GM20431 (cell line): ENCODE data around the gene RPP40.
"Not testable (repeated sequence)": the region's sequence is repeated elsewhere in the genome, so short reads cannot be mapped to it uniquely, and the experiment has no call there.

Experiments used
- in situ Hi-C: fragments of 300-500 bp; cut with MseI, MboI; formaldehyde crosslinking; loops from one replicate; pipeline ENCODE4 v1.15.0; 2020; ENCODE audit warnings: low sequenced_read_pairs; ENCODE audit not compliant: unreplicated experiment

RPP40 gene

GRCh38 chr6:5023923-5024322 is 20.1 kb upstream of the RPP40 start:
- in situ Hi-C loops: no loop called here

DNA sequence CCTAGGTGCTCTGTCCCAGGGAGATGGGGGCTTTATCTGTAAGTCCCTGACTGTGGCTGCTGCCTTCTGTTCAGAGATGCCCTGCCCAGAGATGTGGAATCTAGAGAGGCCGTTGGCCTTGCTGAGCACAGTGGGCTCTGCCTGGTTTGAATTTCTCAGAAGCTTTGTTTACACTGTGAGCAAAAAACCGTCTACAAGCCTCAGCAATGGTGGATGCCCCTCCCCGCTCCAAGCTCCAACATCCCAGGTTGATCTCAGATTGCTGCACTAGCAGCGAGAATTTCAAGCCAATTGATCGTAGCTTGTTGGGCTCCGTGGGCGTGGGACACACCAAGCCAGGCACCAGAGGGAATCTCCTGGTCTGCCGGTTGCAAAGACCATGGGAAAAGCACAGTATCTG is 16.3 kb upstream of the RPP40 start:
- in situ Hi-C loops: no loop called here

DNA sequence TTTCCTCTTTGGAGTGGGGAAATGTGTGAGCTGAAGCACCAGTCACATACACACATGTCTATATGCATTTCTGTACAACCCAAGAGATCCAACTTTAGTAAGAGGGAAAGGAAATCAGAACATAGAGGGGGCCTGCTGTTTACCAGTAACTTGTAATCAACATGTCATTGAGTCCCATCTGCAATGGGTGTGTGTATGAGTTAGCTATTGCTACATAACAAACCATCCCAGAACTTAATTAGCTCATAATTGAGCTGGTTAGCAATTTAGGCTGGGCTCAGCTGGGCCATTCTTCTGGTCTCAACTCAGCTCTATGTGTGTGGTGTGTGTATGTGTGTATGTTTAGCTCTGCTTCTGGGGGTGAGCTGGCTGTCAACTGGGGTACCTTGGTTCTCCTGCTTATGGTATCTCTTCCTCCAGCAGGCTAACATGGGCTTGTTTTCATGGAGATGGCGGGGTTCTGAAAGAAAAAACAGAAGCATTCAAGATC is 10.3 kb upstream of the RPP40 start:
- in situ Hi-C loops: no loop called here

GRCh38 chr6:5012519-5012918 is 8.7 kb upstream of the RPP40 start:
- in situ Hi-C loops: no loop called here

GRCh38 chr6:5011346-5011745 is 7.5 kb upstream of the RPP40 start:
- in situ Hi-C loops: no loop called here

DNA sequence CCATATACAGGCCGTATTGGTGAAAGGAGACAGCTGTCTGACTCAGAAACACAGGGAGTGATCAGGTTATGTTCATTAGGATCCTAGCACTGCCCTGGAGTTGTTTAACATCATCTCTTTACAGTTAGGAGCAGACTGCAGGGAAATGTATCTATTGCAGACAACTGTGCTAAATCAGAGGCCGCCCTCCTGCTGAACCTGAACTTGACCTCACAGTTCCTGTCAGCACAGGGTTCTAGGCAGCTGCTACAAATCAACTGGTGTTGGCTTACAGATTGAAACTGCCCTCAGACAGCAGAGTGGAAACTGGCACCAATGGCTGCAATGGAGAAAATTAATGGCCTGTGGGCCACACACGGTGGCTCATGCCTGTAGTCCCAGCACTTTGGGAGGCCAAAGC is 3.7 kb upstream of the RPP40 start:
- in situ Hi-C loops: no loop called here

GRCh38 chr6:5006222-5006621 is 2.4 kb upstream of the RPP40 start:
- in situ Hi-C loops: no loop called here

GRCh38 chr6:5005038-5005433 is 1.2 kb upstream of the RPP40 start:
- in situ Hi-C loops: not testable (repeated sequence)

DNA sequence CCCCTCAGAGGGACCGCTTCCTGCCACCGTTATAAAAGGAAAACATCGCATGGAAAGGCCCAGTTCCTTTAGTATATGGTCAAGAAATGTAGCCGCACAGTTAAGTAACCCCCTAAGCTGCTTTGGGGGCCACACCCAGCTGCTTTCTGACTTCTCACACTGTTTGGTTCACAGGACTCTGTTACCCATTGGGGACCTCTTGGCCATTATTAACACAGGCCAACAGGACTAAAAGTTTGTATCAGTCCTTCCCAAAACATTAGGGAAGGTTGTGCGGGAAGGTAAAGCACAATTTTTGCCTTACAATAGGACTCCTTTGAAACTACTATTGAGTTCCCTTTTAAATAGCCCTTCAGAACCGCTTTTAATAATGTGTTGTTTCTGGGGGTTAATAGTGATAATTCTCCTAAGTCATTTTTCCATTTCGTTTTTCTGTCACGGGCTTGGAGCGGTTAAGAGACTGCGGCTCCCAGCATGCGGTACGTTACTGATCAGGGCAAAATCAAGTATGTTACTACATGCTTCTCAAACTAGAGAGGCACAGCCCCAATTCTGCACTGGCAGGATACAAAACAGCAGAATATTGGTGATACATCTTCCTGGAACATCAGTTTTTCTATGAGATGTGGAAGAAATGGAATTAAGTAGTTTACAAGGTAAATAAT is 668 bp upstream of the RPP40 start:
- in situ Hi-C loops: no loop called here

GRCh38 chr6:4999586-4999985 is 4.3 kb downstream of the RPP40 start:
- in situ Hi-C loops: no loop called here

GRCh38 chr6:4997862-4998261 is 6.0 kb downstream of the RPP40 start:
- in situ Hi-C loops: no loop called here

DNA sequence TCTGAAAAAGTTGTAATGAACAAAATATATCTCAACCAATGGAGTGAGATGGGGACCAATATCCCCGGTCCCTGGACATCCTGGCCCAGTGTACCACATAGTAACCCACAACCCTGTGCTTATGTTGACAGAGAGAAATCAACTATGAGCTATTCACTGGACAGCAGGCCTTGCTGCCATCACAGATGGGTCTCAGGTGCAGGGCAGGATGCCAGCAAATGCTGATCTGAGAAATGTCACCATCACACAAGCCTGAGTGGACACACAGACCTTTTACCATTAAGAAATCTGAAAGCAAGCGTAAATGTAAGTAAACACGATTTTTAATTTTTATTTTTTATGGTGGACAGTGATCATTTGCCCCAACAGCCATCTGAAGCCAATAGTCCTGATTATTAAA is 9.1 kb downstream of the RPP40 start:
- in situ Hi-C loops: no loop called here

- in situ Hi-C loops: no loop called here
Measured at GRCh38 chr6:4987432-4987831, 16.4 kb downstream of the RPP40 start.

DNA sequence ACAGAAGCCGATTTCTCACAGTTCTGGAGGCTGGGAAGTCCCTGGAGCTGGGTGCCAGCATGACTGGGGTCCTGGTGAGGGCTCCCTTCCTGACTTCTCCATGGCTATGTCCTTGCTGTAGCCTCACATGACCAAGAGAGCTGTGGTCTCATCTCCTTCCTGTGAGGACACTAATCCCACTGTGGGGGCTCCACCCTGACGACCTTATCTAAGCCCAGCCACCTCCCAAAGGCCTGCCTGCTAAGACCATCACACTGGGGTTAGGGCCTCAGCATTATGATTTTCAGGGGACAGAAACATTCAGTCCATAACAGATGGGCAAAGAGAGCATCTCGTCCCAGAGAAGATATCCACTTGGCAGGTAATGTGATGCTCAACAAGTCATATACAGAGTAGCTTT is 16.8 kb downstream of the RPP40 start:
- in situ Hi-C loops: no loop called here

DNA sequence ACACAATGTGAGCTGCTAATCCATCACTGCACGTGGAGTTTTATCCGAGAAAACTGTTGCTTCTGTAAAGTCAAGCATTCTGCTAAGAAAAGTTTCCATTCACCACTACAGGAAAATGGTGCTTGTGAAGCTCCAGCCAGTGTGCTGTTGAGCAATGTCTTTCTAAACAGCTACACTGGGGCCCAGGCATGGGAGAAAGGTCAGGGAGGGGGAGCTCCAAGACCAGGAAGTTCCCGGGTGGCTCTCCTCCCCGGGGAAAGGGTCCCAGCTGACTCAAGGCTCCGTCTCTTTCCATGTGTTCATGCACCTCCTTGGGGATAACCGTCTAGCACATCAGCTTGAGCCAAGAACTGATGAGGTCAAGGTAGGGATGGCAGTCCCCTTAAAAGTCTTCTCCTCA is 20.5 kb downstream of the RPP40 start:
- in situ Hi-C loops: no loop called here

DNA sequence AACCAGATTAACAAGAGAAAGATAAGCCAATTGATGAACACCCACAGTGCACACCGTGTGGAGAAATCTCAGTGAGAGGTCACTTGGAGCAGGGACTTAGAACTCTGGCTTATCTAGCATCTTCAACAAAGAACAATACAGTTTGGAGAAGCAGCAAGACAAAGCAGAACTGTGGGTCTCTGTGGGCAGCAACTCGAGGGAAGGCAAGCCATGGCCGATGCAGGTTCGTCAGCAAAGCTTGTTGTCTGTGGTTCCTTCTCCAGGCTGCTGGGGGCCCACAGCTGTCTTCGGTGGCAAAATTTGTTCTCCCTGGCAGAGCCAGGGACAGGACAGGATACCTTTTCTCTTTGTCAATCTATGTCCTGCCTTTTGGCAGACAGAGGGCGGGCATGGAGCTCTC is 22.1 kb downstream of the RPP40 start:
- in situ Hi-C loops: no loop called here

- in situ Hi-C loops: no loop called here
Measured at GRCh38 chr6:4979426-4979825, 24.4 kb downstream of the RPP40 start.

- in situ Hi-C loops: no loop called here
Measured at GRCh38 chr6:4977468-4977867, 26.4 kb downstream of the RPP40 start.

GRCh38 chr6:4975506-4975905 is 28.3 kb downstream of the RPP40 start:
- in situ Hi-C loops: no loop called here

- in situ Hi-C loops: no loop called here
Measured at GRCh38 chr6:4974962-4975361, 28.9 kb downstream of the RPP40 start.

DNA sequence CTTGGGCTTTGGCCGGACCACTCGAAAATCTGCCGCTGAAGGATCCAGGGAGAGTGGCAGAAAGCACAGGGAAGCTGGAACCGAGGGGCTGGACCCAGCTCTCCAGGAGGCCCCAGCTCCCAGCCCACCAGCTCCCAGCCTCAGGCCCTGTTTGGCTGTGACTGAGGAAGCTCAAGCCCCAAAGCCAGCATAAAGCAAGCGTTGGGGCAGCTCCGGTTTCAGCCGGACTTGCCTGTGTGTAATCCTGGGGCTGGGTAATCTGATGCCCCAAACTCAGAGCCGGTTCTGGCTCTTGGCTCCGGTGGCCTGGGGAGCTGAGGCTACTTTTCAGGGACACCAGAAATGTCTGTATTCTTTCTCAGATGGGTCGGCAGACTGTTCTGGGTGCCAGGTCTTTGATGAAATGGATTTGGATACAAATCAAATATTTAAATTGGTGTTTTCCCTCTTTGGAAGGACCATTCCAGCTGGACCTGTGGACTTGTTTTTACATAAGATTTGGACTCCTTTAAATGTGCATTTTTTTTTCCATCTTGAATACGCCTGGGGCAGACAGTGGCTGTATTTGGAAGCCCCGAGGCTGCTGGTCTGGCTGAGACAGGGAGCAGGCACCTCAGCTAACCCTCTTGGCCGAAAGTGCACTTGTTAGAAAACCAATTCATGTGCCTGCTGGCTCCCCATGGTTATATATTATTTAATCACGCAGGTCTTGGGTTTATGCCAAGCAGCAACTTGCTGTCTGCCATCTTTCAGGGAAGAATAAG is 29.7 kb downstream of the RPP40 start:
- in situ Hi-C loops: no loop called here

DNA sequence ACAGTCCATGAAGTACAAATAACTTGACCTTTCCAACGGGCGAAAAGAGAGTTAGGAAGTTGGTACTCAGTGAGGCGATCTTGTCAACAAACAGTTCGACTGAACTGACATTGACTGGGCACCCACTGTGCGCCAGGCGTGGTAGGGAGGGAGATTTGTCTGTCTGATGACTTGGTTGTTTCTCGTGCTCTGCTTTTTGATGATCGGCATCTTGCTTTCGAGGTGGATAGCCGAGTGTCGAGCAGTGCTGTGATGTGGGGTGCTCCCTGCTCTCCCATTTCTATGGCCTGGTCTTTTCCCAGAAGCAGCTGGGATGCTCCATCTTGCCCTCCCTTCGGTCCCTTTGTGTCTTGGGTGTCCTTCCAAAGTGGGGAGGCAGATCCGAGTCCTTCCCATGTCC is 30.4 kb downstream of the RPP40 start:
- in situ Hi-C loops: no loop called here
